NCI-H1417 treated with DMSO at 0.1 percent for 48 hours (cell line): Measurements from ENCODE around the gene ATP9A.
"Not testable (repeated sequence)": the region's sequence is repeated elsewhere in the genome, so short reads cannot be mapped to it uniquely, and the experiment has no call there.

Source experiments
- DNase-seq: peaks from one replicate; lab custom pipeline; 2025; lab: John Stamatoyannopoulos, UW

The ATP9A gene

GRCh38 chr20:51752343-51752951 lies 15.7 kb downstream of the ATP9A start:
- no peak for DNase-seq

DNA sequence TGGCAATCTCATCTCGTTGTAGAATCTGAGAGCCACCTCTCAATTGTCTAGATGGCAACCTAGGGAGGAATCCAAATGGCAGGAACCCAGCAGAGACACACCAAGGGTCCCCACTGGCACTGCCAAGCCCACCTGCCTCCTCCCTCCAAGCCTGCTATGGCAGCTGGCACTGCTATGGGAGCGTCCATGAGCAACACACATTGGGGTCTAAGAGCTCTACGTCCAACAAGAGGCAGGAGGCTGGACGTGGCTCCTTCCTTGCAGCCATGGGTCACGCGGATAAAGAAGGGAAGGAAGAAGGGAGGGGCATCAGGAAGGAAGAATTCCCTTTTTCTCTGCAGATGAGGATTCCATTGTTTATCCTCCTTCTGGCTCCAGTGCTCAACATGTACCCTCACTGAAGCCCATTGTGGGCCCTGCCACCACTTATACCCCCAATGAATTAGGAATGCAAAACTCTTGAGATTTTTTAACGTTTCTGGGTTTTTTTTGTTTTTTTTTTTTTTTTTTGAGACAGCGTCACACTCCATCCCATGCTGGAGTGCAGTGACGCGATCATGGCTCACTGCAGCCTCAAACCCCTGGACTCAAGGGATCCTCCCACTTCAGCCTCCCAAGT lies 17.3 kb downstream of the ATP9A start:
- DNase-seq = no peak

- DNase-seq = no peak
Observed at GRCh38 chr20:51750037-51750769, 18.0 kb downstream of the ATP9A start.

DNA sequence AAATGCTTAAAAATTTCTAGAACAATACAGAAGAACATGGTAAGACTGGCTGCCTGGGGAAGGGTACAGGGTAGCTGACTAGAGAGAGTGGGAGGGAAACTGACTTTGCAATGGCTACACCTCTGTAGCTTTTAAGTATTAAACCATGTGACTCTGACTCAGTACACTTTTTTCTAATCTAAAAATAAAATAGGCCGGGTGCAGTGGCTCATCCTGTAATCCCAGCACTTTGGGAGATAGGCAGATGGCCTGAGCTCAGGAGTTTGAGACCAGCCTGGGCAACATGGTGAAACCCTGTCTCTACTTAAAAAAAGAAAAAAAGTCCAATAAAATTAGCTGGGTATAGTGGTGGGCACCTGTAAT lies 18.5 kb downstream of the ATP9A start:
- DNase-seq = no peak

GRCh38 chr20:51747182-51747911 lies 20.8 kb downstream of the ATP9A start:
- no peak for DNase-seq

GRCh38 chr20:51745804-51746203 lies 22.4 kb downstream of the ATP9A start:
- DNase-seq = no peak

GRCh38 chr20:51740838-51741237 lies 27.4 kb downstream of the ATP9A start:
- no peak for DNase-seq

DNA sequence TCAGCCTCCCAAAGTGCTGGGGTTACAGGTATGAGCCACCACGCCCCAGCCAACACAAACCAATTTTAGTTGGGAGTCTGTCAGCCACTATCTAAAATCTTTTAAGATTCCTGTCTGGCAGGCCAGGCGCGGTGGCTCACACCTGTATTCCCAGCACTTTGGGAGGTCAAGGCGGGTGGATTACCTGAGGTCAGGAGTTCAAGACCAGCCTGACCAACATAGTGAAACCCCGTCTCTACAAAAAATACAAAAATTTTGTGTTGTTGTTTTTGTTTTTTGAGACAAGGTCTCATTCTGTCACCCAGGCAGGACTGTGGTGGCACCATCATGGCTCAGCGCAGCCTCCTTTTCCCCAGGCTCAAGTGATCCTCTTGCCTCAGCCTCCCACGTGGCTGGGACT lies 27.9 kb downstream of the ATP9A start:
- not testable (repeated sequence) for DNase-seq

GRCh38 chr20:51739722-51740249 lies 28.4 kb downstream of the ATP9A start:
- DNase-seq = no peak

- no peak for DNase-seq
Observed at GRCh38 chr20:51738877-51739447, 29.2 kb downstream of the ATP9A start.

GRCh38 chr20:51738261-51738660 lies 29.9 kb downstream of the ATP9A start:
- not testable (repeated sequence) for DNase-seq

DNA sequence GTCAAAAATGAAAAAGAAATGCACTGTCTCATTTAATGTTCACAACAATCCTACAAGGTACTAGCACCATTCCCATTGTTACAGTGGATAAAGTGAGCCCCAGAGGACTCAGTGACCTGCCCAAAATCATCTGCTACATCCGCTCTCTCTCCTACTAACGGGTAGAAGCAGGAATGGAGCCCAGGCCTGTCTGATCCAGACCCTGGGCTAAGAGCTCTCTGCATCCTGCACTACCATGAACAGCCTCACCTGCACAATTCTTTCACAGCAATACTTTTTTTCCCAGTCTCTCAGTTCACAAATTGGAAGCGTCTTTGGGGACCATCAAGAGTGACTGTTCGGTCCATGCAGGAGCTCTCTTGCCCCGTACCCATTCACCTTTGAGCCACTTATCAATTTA lies 31.2 kb downstream of the ATP9A start:
- DNase-seq = no peak

DNA sequence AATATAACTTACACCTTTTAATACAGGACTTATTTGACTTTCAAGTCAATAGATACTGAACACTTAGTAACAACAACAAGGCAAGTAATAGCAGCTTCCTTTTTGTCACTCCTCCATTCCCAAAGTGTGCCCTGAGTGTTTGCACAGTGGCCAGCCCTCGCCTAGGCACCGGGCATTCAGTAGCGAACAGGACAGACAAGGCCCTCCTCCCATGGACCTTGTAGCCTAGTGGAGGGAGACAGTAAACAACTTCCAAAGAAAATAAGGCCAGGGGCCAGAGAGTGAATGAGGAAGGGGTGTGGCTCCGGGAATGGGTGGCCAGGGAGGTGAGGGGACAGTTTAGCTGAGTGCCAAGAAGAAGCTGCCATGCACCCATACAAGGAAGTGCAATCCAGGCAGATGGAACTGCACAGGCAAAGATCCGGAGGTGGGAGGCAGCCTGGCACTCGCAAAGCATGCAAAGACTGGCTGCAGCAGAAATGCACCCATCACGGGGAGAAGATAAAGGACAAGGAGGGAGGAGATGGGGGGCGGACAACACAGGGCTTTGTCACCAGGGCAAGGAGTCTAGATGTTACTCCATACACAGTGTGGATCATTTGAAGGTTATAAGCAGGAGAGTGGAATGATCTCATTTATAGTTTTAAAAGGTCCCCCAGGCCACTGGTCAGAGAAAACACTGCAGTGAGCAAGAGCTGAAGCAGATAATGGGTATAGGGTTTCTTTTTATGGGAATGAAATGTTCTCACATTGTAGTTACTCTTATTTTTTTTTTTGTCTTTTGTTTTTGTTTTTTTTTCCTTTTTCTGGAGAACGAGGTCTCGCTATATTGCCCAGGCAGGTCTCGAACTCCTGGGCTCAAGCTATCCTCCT lies 32.2 kb downstream of the ATP9A start:
- no peak for DNase-seq

- DNase-seq = no peak
Observed at GRCh38 chr20:51734876-51735720, 33.1 kb downstream of the ATP9A start.

GRCh38 chr20:51733070-51733469 lies 35.1 kb downstream of the ATP9A start:
- no peak for DNase-seq

- DNase-seq = no peak
Observed at GRCh38 chr20:51732096-51732791, 35.9 kb downstream of the ATP9A start.

DNA sequence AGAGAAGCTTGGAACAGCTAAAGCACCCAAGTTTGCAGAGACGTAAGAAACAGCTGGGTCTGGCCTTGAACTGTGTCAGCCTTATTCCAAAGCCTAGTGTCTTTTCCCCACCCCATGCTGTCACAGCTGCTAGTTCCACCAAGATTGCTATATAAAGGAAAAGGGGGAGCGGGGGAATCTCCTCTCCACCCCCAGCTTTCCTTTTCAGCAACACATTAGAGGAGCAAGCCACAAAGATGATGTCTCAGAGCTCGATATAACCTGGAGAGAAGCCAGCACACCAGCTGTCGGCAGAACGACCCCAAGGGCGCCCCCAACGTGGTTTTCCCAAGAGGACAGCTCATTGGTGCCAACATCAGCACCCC lies 36.5 kb downstream of the ATP9A start:
- no peak for DNase-seq

GRCh38 chr20:51729771-51730170 lies 38.4 kb downstream of the ATP9A start:
- DNase-seq = no peak

DNA sequence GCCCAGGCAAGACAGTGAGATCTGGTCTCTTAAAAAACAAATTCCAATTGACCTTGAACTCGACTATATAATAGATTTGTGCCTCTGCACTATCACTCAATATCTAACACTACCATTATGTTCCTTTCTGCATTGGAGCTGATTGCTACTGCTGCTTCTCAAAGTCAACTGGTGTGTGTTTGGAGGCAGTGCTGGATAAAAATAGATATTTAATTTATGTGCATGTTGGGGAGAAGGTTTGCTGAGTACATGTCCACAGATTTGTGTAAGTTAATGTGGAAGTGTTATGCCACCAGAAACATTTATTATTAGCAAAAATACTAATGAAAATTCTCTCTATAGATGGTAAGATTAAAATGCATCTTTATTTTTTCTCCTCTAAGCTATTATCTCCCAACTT lies 39.5 kb downstream of the ATP9A start:
- no peak for DNase-seq

DNA sequence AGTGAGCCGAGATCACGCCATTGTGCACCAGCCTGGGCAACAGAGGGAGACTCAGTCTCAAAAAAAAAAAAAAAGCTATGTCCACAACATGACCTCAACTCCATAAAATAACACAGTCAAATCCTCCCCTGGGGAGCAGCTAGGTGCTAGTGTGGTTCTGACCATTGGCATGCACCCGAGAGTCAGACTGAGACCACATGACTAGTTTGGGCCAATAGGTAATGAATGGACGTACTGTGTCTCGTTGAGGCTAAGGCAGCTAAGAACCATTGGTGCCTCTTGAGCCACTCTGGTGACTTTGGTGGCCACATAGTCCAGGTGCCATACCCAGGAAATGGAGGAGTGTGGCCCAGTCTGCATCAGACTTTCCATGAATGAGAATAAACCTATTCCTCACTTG lies 40.3 kb downstream of the ATP9A start:
- DNase-seq = no peak
